IMR-90 (cell line): Measurements from ENCODE around the gene NRDC. TPM values are rescaled to one million over a fixed set of nuclear protein-coding genes. Genes with fewer than 3 reads are reported as not detected.
A peak's percentile ranks its signal among the peaks of the same experiment; 100 is the strongest.

Source experiments
- ATAC-seq: fragments of 200-7000 bp; cut with Tn5 transposase; 2 replicates; pipeline ENCODE4 v1.9.1; 2020; ENCODE audit warnings: low read depth, mild to moderate bottlenecking, moderate library complexity
- BruUV-seq: library from RNA; stranded (reverse); fragments of 400-500 nt; replicated peaks from 2 replicates; lab custom pipeline; 2021; lab: Mats Ljungman, UMichigan
- CTCF ChIA-PET: fragments of 300-600 bp; formaldehyde crosslinking; extraction: SDS; loops from one replicate; lab custom pipeline; 2021; ENCODE audit warnings: antibody characterized with exemption; lab: Yijun Ruan, JAX
- POLR2A ChIA-PET: fragments of 300-600 bp; sonication (Branson Sonifier 250); formaldehyde crosslinking; loops from one replicate; lab custom pipeline; 2022; ENCODE audit warnings: antibody characterized with exemption; ENCODE audit not compliant: unreplicated experiment; lab: Charles Lee
- DNase-seq: peaks from one replicate; pipeline ENCODE4 v3.0.0; 2013
- H2AFZ ChIP-seq: replicated peaks from 2 replicates; pipeline ENCODE3; 2013; ENCODE audit warnings: low read length, mild to moderate bottlenecking; ENCODE audit not compliant: poor library complexity
- H2AK5ac ChIP-seq: 2 replicates; pipeline ENCODE4 v1.6.1; 2013; ENCODE audit warnings: low read depth, low read length, inconsistent platforms
- H2AK9ac ChIP-seq: replicated peaks from 2 replicates; pipeline ENCODE3; 2013; ENCODE audit warnings: mild to moderate bottlenecking, low read depth, low read length, moderate library complexity; ENCODE audit not compliant: poor library complexity
- H2BK120ac ChIP-seq: 2 replicates; pipeline ENCODE4 v1.6.1; 2013; ENCODE audit warnings: low read depth, low read length, inconsistent platforms
- H2BK15ac ChIP-seq: 3 replicates; pipeline ENCODE4 v1.6.1; 2013; ENCODE audit warnings: low read depth, low read length, inconsistent platforms
- H2BK20ac ChIP-seq: 2 replicates; pipeline ENCODE4 v1.6.1; 2013; ENCODE audit warnings: low read depth, mild to moderate bottlenecking, inconsistent platforms, low read length, moderate library complexity
- H2BK5ac ChIP-seq: 2 replicates; pipeline ENCODE4 v1.6.1; 2013; ENCODE audit warnings: mild to moderate bottlenecking, low read depth, low read length, inconsistent platforms; ENCODE audit not compliant: poor library complexity, severe bottlenecking
- H3K14ac ChIP-seq: replicated peaks from 2 replicates; pipeline ENCODE4 v1.6.1; 2013; ENCODE audit warnings: low read depth, low read length, inconsistent platforms
- H3K18ac ChIP-seq: 2 replicates; pipeline ENCODE4 v1.6.1; 2013; ENCODE audit warnings: low read depth, low read length, control low read depth
- H3K23ac ChIP-seq: 2 replicates; pipeline ENCODE4 v1.6.1; 2013; ENCODE audit warnings: low read depth, low read length, inconsistent platforms
- H3K27ac ChIP-seq: 2 replicates; pipeline ENCODE4 v1.5.1; 2013; ENCODE audit warnings: mild to moderate bottlenecking, control low read depth, low read length; ENCODE audit not compliant: insufficient read depth
- H3K27me3 ChIP-seq: 2 replicates; pipeline ENCODE4 v1.6.1; 2013; ENCODE audit warnings: low read length; ENCODE audit not compliant: control insufficient read depth, insufficient read depth
- H3K36me3 ChIP-seq: 2 replicates; pipeline ENCODE4 v1.6.1; 2013; ENCODE audit warnings: low read length, mixed read lengths; ENCODE audit not compliant: control insufficient read depth, insufficient read depth
- H3K4ac ChIP-seq: 2 replicates; pipeline ENCODE4 v1.6.1; 2013; ENCODE audit warnings: low read depth, low read length, inconsistent platforms
- H3K4me1 ChIP-seq: 2 replicates; pipeline ENCODE4 v1.6.1; 2013; ENCODE audit warnings: low read length, mixed read lengths; ENCODE audit not compliant: control insufficient read depth, insufficient read depth
- H3K4me2 ChIP-seq: 2 replicates; pipeline ENCODE4 v1.6.1; 2013; ENCODE audit warnings: low read depth, mild to moderate bottlenecking, control low read depth, low read length, moderate library complexity
- H3K4me3 ChIP-seq: 2 replicates; pipeline ENCODE4 v1.5.1; 2013; ENCODE audit warnings: low read depth, mild to moderate bottlenecking, control low read depth, low read length, moderate library complexity; ENCODE audit not compliant: insufficient read depth
- H3K56ac ChIP-seq: 2 replicates; pipeline ENCODE4 v1.6.1; 2013; ENCODE audit warnings: low read length, inconsistent platforms; ENCODE audit not compliant: insufficient read depth; ENCODE audit errors: extremely low read depth
- H3K79me1 ChIP-seq, 2 experiments: 2 replicates each; pipeline ENCODE4 v1.6.1; 2013; ENCODE audit warnings: low read length in 2 of 2, inconsistent platforms in 1 of 2, low read depth in 1 of 2
- H3K9ac ChIP-seq: 2 replicates; pipeline ENCODE4 v1.6.1; 2013; ENCODE audit warnings: low read depth, low read length, control low read depth
- H3K9me1 ChIP-seq: 2 replicates; pipeline ENCODE4 v1.6.1; 2013; ENCODE audit warnings: low read length, inconsistent platforms; ENCODE audit not compliant: insufficient read depth
- H3K9me3 ChIP-seq: 2 replicates; pipeline ENCODE4 v1.6.1; 2013; ENCODE audit warnings: low read length; ENCODE audit not compliant: control insufficient read depth, insufficient read depth
- H4K20me1 ChIP-seq: 2 replicates; pipeline ENCODE4 v1.6.1; 2013; ENCODE audit warnings: low read length, inconsistent platforms; ENCODE audit not compliant: insufficient read depth
- H4K5ac ChIP-seq: 2 replicates; pipeline ENCODE4 v1.6.1; 2013; ENCODE audit warnings: mild to moderate bottlenecking, low read depth, low read length, control low read depth
- H4K8ac ChIP-seq, 2 experiments: 2 replicates each; pipeline ENCODE4 v1.6.1; 2013; ENCODE audit warnings: low read depth in 2 of 2, low read length in 2 of 2, control low read depth in 1 of 2, inconsistent platforms in 1 of 2
- H4K91ac ChIP-seq: 2 replicates; pipeline ENCODE4 v1.6.1; 2013; ENCODE audit warnings: low read depth, low read length, inconsistent platforms; ENCODE audit not compliant: insufficient read depth
- CHD1 ChIP-seq: IDR thresholded peaks from 2 replicates; pipeline ENCODE4 v1.6.1; 2012; ENCODE audit warnings: low read depth, low read length, improper control_type of control experiment
- MAFK ChIP-seq: IDR thresholded peaks from 2 replicates; pipeline ENCODE4 v1.6.1; 2012; ENCODE audit warnings: low read depth, low read length, improper control_type of control experiment
- WGBS, 2 experiments: methylation state at CpG; one replicate each; pipeline versions ENCODE4 v1.1.5 to v1.1.7; 2013; ENCODE audit warnings: missing lambda C conversion rate in 2 of 2; ENCODE audit not compliant: insufficient read length in 1 of 2; ENCODE audit errors: extremely low coverage in 2 of 2; 5-methylcytosine and 5-hydroxymethylcytosine counted together
- dilution Hi-C: fragments of 300-500 bp; cut with HindIII; formaldehyde crosslinking; loops from one replicate; pipeline ENCODE4 v1.14.3; 2018; ENCODE audit warnings: low sequenced_read_pairs; ENCODE audit not compliant: unreplicated experiment
- in situ Hi-C: fragments of 300-500 bp; cut with MboI; formaldehyde crosslinking; loops from 3 replicates; pipeline ENCODE4 v1.14.3; 2019; ENCODE audit warnings: low sequenced_read_pairs, inconsistent platforms, mixed read lengths
- intact Hi-C: fragments of 100-400 bp; cut with micrococcal nuclease; formaldehyde crosslinking; loops from 2 replicates; pipeline ENCODE4 v1.10.0; 2022
- polyA plus RNA-seq, 3 experiments: library from polyadenylated mRNA; depleted of rRNA; stranded (reverse); fragments of >200 nt; gene quantifications; 2 replicates each; pipeline ENCODE4 v1.2.3, GENCODE V29; 2012; ENCODE audit warnings: low replicate concordance in 1 of 3
- total RNA-seq: library from RNA; depleted of rRNA; stranded (reverse); fragments of >200 nt; gene quantifications from 2 replicates; pipeline ENCODE4 v1.2.3, GENCODE V29; 2012

The NRDC gene
- total and polyA plus RNA-seq, 2 of the 4 experiments (the other 2 are of a cell fraction) = 75.8 to 84.7 TPM

DNA sequence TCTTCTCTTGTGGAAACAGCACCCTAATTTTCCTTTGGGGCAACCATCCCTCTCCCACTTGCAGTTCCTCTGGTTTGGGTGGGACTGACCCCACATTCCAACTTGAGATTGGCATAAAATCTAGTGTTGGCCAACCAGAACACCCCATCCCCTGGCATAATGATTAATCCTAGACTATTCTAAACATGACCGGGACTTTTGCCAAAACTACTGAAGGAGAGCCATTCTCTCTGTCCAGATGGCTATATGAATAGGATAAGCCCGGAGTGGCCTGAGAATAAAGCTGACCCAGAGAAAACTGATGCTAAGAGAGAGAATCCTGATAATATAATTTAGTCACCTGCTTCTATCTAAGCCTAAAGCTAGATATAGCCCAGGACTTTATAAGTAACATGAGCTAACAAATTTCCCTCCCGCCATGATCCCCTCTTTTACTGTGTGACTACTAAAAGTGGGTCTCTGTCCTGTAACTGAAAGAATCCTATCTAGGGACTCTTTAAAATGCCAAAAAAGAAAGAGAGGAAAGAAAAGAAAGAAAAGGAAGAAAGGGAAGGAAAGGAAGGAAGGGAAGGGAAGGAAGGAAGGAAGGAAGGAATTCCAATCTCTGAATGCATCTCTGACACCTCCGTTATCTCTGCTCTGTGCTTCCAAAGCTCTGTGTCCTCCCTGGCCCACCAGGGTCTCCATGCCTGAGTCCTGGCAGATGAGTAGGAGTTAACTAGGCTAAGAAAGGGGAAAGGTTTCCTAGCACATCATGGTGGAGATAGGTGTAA is 28.0 kb upstream of the NRDC start:
- DNase-seq (peak; percentile 82), ATAC-seq (peak; percentile 73)
- Histone ChIP-seq H2AK9ac (peak overlapping the region; percentile 10), H4K8ac (peak overlapping the region in 1 of 2 experiments; percentile 72; a peak in 2 of 4 replicates), H2BK15ac (peak overlapping the region; percentile 68), H3K27me3 (no peaks in the 10 kb centered on the region), H2BK20ac (peak overlapping the region; percentile 74), H3K56ac (no peak overlapping the region), H3K18ac (peak overlapping the region; percentile 73; the same call in 1 of the 2 replicates), H4K91ac (peak overlapping the region; percentile 78), H3K4me3 (no peak overlapping the region), H3K4me1 (peaks cover 13% of the 10 kb centered on the region), H2BK5ac (peak overlapping the region; percentile 64), H3K4me2 (no peak overlapping the region), H2AFZ (no peak overlapping the region), H4K20me1 (no peaks in the 10 kb centered on the region), H3K4ac (peak overlapping the region; percentile 85), H4K5ac (peak overlapping the region; percentile 56; the same call in 1 of the 2 replicates), H3K14ac (peak overlapping the region; percentile 75), H3K9ac (no peak overlapping the region; the same call in 1 of the 2 replicates), H3K36me3 (peaks cover 3% of the 10 kb centered on the region; the same call in 1 of the 2 replicates), H3K9me3 (no peaks in the 10 kb centered on the region), H3K9me1 (peaks cover 14% of the 10 kb centered on the region), H2AK5ac (peak overlapping the region; percentile 87), H3K23ac (peak overlapping the region; percentile 37), H3K79me1 (no peaks in the 10 kb centered on the region), H3K27ac (no peak overlapping the region), H2BK120ac (peak overlapping the region; percentile 91)
- CTCF ChIA-PET = interaction anchor here (0.6 to 1.7 kb wide), 4 partner anchors 9 to 390 kb away, joined by 3 to 7 read pairs (median 4); partner anchors contain the start of gene KTI12
- in situ Hi-C loops (no loop called here), intact Hi-C loops (loop anchor here (5.0 kb wide), 1 partner anchor 46 kb away; no protein-coding TSS in a partner anchor), dilution Hi-C loops (no loop called here)
- no CpG with 5 or more reads among the region's 4 CpGs for WGBS, 2 experiments
- TF ChIP-seq CHD1 = no peak
- TF ChIP-seq MAFK = peak; percentile 23; the same call in 1 of the 2 replicates
- POLR2A ChIA-PET = interaction anchor here (0.5 kb wide), 1 partner anchor 825 kb away, joined by 3 read pairs; no protein-coding TSS in a partner anchor
- no TSS peak for BruUV-seq
